HepG2 (cell line): ENCODE data around the gene ATRAID. TPM values are rescaled to one million over a fixed set of nuclear protein-coding genes. Genes with fewer than 3 reads are reported as not detected.

Source experiments
- CHCHD3 ChIP-seq: sonication (generic); formaldehyde crosslinking; IDR thresholded peaks from 2 replicates; pipeline ENCODE4 v1.8.0; 2022; ENCODE audit warnings: mild to moderate bottlenecking, missing genetic modification reagents, moderate library complexity
- DNMT1 ChIP-seq: sonication (generic); formaldehyde crosslinking; IDR thresholded peaks from 2 replicates; pipeline ENCODE4 v1.5.1; 2020; ENCODE audit warnings: mild to moderate bottlenecking, missing genetic modification reagents
- EP300 ChIP-seq, 3 experiments: sonication (generic) in 1 of 3; formaldehyde crosslinking in 1 of 3; IDR thresholded peaks; 2 replicates each; pipeline versions ENCODE4 v1.5.1 to v1.6.1; 2011 to 2020; ENCODE audit warnings: low read depth in 2 of 3, low read length in 2 of 3, borderline replicate concordance in 1 of 3, improper control_type of control experiment in 1 of 3, mild to moderate bottlenecking in 1 of 3, missing genetic modification reagents in 1 of 3, moderate library complexity in 1 of 3
- HMGA1 ChIP-seq: sonication (generic); formaldehyde crosslinking; conservative IDR thresholded peaks from 2 replicates; pipeline ENCODE4 v1.4.0; 2020; ENCODE audit warnings: missing genetic modification reagents
- HNRNPL ChIP-seq: fragments of 200-400 bp; formaldehyde crosslinking; IDR thresholded peaks from 2 replicates; pipeline ENCODE4 v1.6.1; 2017; ENCODE audit warnings: mild to moderate bottlenecking, low read depth, low read length
- HOXD1 ChIP-seq: sonication (generic); formaldehyde crosslinking; IDR thresholded peaks from 2 replicates; pipeline ENCODE4 v1.5.0; 2020; ENCODE audit warnings: missing genetic modification reagents
- KAT2B ChIP-seq: fragments of 150-350 bp; IDR thresholded peaks from 2 replicates; pipeline ENCODE4 v1.6.1; 2014; ENCODE audit warnings: low read depth, low read length, borderline replicate concordance
- KDM5A ChIP-seq: fragments of 200-600 bp; sonication (generic); IDR thresholded peaks from 2 replicates; pipeline ENCODE4 v1.7.0; 2018; ENCODE audit warnings: antibody characterized with exemption, mild to moderate bottlenecking, low read length, borderline replicate concordance
- MAZ ChIP-seq, 2 experiments: sonication (generic) in 1 of 2; formaldehyde crosslinking in 1 of 2; IDR thresholded peaks; 2 replicates each; pipeline versions ENCODE4 v1.5.0 to v1.6.1; 2012 to 2020; ENCODE audit warnings: low read depth in 2 of 2, mild to moderate bottlenecking in 2 of 2, borderline replicate concordance in 1 of 2, improper control_type of control experiment in 1 of 2, low read length in 1 of 2, missing genetic modification reagents in 1 of 2, moderate library complexity in 1 of 2
- RXRA ChIP-seq: sonication (generic); formaldehyde crosslinking; IDR thresholded peaks from 2 replicates; pipeline ENCODE4 v1.5.1; 2020; ENCODE audit warnings: missing genetic modification reagents
- SMC3 ChIP-seq: IDR thresholded peaks from 2 replicates; pipeline ENCODE4 v1.6.1; 2011; ENCODE audit warnings: low read length, improper control_type of control experiment
- TGIF2 ChIP-seq: IDR thresholded peaks from 2 replicates; pipeline ENCODE4 v1.6.1; 2016; ENCODE audit warnings: control low read depth, missing compliant biosample characterization
- XBP1 ChIP-seq: sonication (generic); formaldehyde crosslinking; IDR thresholded peaks from 2 replicates; pipeline ENCODE4 v1.5.0; 2020; ENCODE audit warnings: missing genetic modification reagents
- ZBTB25 ChIP-seq: IDR thresholded peaks from 2 replicates; pipeline ENCODE4 v1.6.1; 2018; ENCODE audit warnings: missing genetic modification reagents
- ZNF256 ChIP-seq: sonication (generic); formaldehyde crosslinking; conservative IDR thresholded peaks from 2 replicates; pipeline ENCODE4 v1.4.0; 2020; ENCODE audit warnings: missing genetic modification reagents
- ZNF773 ChIP-seq: sonication (generic); formaldehyde crosslinking; IDR thresholded peaks from 2 replicates; pipeline ENCODE4 v1.4.0; 2020; ENCODE audit warnings: missing genetic modification reagents, borderline replicate concordance
- polyA plus RNA-seq, 8 experiments: library from polyadenylated mRNA; depleted of rRNA in 3 of 8; stranded (reverse) in 7 of 8; unstranded in 1 of 8; fragments of >200 nt; fragmentation: Illumina TruSeq in 4 of 8; extraction: Trizol in 4 of 8; gene quantifications; 2 replicates each; pipeline versions ENCODE4 v1.2.1 to v1.2.3, GENCODE V29; 2011 to 2016; ENCODE audit warnings: low read depth in 4 of 8, missing spikeins in 1 of 8, mixed read lengths in 1 of 8; ENCODE audit not compliant: insufficient read depth in 1 of 8
- total RNA-seq, 5 experiments: library from RNA; depleted of rRNA; stranded (reverse); fragments of >200 nt; fragmentation: Illumina TruSeq; extraction: Trizol; gene quantifications; 2 replicates each; pipeline ENCODE4 v1.2.3, GENCODE V29; 2016; ENCODE audit warnings: low read depth in 1 of 5
- TF ChIP-seq, protein P1 (sequence below): sonication (generic); formaldehyde crosslinking; IDR thresholded peaks from 2 replicates; pipeline ENCODE4 v1.4.0; 2020; ENCODE audit warnings: mild to moderate bottlenecking, missing genetic modification reagents
- TF ChIP-seq, protein P2 (sequence below): IDR thresholded peaks from 2 replicates; pipeline ENCODE4 v1.6.1; 2016; ENCODE audit warnings: low read depth, control low read depth
- TF ChIP-seq, protein P3 (sequence below): sonication (generic); formaldehyde crosslinking; IDR thresholded peaks from 2 replicates; pipeline ENCODE4 v1.4.0; 2020; ENCODE audit warnings: missing genetic modification reagents, borderline replicate concordance

The ATRAID gene
- total and polyA plus RNA-seq, 2 of the 13 experiments (the other 11 are each of a cell fraction or from before 2014, with no cell fraction given), result 207 to 382 TPM

DNA sequence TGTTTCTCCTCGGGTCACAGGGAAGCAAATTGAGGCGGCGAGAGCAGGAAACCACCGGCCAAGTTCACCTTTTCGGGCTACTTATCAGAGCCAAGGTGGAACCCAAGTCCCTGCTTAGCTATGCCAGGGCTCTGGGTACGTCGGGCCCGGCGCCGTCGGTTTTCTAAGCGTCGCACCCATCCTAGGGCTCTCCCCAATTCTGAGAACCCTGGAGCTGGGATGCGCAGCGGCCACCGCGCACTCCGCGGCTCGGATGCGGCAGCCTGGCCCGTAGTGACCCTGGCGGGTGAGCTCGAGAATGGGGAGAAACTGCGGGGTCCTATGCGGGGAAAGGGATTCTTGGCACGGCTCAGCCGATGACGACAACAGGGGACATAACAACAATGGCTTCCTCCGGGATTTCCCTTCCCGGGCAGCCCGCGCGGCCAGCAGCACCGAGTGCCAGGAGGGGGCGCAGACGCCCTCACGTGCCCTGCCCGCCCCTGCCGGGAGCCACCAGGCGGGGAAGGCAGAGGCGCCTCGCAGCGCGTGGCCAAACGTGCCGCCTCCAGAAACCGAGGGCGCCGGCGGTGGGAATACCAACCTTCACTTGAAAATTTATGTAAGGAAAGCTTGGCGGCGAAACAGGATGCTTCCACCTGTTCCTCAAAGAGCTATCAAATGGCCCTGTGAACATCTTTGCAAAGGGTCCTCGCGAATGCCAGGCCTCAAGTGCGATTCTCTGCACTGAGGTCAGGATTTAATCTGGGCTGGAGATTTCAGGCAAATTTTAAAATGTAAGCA lies 53.1 kb downstream of the ATRAID start (continued):
- peak; percentile 91 for TF ChIP-seq HNRNPL
- TF ChIP-seq ZNF773, result no peak
- 0 out of 4 replicates have a peak, but pooled peaks of 1 of the 2 experiments have one; percentile 22 for TF ChIP-seq EP300 (IDR thresholded peaks at IDR 0.05; ENCODE audit: low read depth in 2 of 2, low read length in 2 of 2)
- TF ChIP-seq EP300 (CRISPR knock-in tag; IDR thresholded peaks at IDR 0.05; ENCODE audit: borderline replicate concordance), result 0 out of 2 replicates have a peak, but pooled peaks have one; percentile 48
- TF ChIP-seq, protein P1, sequence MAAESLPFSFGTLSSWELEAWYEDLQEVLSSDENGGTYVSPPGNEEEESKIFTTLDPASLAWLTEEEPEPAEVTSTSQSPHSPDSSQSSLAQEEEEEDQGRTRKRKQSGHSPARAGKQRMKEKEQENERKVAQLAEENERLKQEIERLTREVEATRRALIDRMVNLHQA, result no peak
- TF ChIP-seq ZBTB25 (CRISPR knock-in tag), result peak; percentile 68; the same call in 1 of the 2 replicates
- TF ChIP-seq, protein P2, sequence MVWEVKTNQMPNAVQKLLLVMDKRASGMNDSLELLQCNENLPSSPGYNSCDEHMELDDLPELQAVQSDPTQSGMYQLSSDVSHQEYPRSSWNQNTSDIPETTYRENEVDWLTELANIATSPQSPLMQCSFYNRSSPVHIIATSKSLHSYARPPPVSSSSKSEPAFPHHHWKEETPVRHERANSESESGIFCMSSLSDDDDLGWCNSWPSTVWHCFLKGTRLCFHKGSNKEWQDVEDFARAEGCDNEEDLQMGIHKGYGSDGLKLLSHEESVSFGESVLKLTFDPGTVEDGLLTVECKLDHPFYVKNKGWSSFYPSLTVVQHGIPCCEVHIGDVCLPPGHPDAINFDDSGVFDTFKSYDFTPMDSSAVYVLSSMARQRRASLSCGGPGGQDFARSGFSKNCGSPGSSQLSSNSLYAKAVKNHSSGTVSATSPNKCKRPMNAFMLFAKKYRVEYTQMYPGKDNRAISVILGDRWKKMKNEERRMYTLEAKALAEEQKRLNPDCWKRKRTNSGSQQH (CRISPR knock-in tag), result peak; percentile 80; the same call in 1 of the 2 replicates
- TF ChIP-seq ZNF256 (CRISPR knock-in tag), result peak; percentile 56; the same call in 1 of the 2 replicates
- TF ChIP-seq DNMT1 (CRISPR knock-in tag), result no peak
- TF ChIP-seq HOXD1 (CRISPR knock-in tag), result no peak
- TF ChIP-seq CHCHD3, result no peak
- no peak for TF ChIP-seq KDM5A
- no peak for TF ChIP-seq KAT2B
- TF ChIP-seq TGIF2 (CRISPR knock-in tag), result peak; percentile 85; the same call in 1 of the 2 replicates
- peak; percentile 86 for TF ChIP-seq RXRA (CRISPR knock-in tag)
- no peak for TF ChIP-seq HMGA1 (CRISPR knock-in tag)
- TF ChIP-seq XBP1 (CRISPR knock-in tag), result no peak
- TF ChIP-seq MAZ (IDR thresholded peaks at IDR 0.05; ENCODE audit: borderline replicate concordance, low read depth, low read length), result no peak
- peak; percentile 91 for TF ChIP-seq MAZ (CRISPR knock-in tag; IDR thresholded peaks at IDR 0.05; ENCODE audit: low read depth)
- peak; percentile 10; the same call in 1 of the 2 replicates for TF ChIP-seq SMC3
- TF ChIP-seq, protein P3, sequence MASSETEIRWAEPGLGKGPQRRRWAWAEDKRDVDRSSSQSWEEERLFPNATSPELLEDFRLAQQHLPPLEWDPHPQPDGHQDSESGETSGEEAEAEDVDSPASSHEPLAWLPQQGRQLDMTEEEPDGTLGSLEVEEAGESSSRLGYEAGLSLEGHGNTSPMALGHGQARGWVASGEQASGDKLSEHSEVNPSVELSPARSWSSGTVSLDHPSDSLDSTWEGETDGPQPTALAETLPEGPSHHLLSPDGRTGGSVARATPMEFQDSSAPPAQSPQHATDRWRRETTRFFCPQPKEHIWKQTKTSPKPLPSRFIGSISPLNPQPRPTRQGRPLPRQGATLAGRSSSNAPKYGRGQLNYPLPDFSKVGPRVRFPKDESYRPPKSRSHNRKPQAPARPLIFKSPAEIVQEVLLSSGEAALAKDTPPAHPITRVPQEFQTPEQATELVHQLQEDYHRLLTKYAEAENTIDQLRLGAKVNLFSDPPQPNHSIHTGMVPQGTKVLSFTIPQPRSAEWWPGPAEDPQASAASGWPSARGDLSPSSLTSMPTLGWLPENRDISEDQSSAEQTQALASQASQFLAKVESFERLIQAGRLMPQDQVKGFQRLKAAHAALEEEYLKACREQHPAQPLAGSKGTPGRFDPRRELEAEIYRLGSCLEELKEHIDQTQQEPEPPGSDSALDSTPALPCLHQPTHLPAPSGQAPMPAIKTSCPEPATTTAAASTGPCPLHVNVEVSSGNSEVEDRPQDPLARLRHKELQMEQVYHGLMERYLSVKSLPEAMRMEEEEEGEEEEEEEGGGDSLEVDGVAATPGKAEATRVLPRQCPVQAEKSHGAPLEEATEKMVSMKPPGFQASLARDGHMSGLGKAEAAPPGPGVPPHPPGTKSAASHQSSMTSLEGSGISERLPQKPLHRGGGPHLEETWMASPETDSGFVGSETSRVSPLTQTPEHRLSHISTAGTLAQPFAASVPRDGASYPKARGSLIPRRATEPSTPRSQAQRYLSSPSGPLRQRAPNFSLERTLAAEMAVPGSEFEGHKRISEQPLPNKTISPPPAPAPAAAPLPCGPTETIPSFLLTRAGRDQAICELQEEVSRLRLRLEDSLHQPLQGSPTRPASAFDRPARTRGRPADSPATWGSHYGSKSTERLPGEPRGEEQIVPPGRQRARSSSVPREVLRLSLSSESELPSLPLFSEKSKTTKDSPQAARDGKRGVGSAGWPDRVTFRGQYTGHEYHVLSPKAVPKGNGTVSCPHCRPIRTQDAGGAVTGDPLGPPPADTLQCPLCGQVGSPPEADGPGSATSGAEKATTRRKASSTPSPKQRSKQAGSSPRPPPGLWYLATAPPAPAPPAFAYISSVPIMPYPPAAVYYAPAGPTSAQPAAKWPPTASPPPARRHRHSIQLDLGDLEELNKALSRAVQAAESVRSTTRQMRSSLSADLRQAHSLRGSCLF (CRISPR knock-in tag), result no peak
